ENCODE results near the gene OCRL.

- TF ChIP-seq POLR2A (IDR thresholded peaks at IDR 0.05) (no peak), POLR2AphosphoS5 (IDR thresholded peaks at IDR 0.05) (no peak)
These were observed 29.7 kb upstream of the OCRL start for GRCh38 chrX:129510331-129510730.

Data from prostate gland (tissue), 1 donor.